HL-60 (cell line): ENCODE measurements around the gene ACOXL.

Experiments
- DNase-seq, 2 experiments: peaks; one replicate each; pipeline ENCODE4 v3.0.0-alpha.2; 2010 to 2020; ENCODE audit warnings: low read depth in 1 of 2, low spot score in 1 of 2
- H3K27ac ChIP-seq: fragments of 250-450 bp; sonication (Bioruptor Pico); replicated peaks from 2 replicates; pipeline ENCODE4 v1.5.1; 2020; ENCODE audit warnings: mild to moderate bottlenecking, moderate library complexity
- H3K27me3 ChIP-seq: fragments of 250-450 bp; sonication (Bioruptor Pico); 2 replicates; pipeline ENCODE4 v1.5.1; 2021; ENCODE audit warnings: mild to moderate bottlenecking, moderate library complexity; ENCODE audit not compliant: insufficient read depth, poor library complexity, severe bottlenecking
- H3K4me3 ChIP-seq: replicated peaks from 2 replicates; pipeline ENCODE4 v1.5.1; 2011; ENCODE audit warnings: mild to moderate bottlenecking, control low read depth, low read length; ENCODE audit not compliant: insufficient read depth
- CTCF ChIP-seq: IDR thresholded peaks from one replicate; pipeline ENCODE4 v1.5.1; 2011; ENCODE audit warnings: low read length, control low read depth, inconsistent platforms; ENCODE audit not compliant: insufficient read depth
- GABPA ChIP-seq: IDR thresholded peaks from 2 replicates; pipeline ENCODE4 v1.6.1; 2012; ENCODE audit warnings: low read depth
- POLR2AphosphoS5 ChIP-seq: IDR thresholded peaks from 2 replicates; pipeline ENCODE4 v1.6.1; 2012; ENCODE audit warnings: low read depth
- REST ChIP-seq: IDR thresholded peaks from 2 replicates; pipeline ENCODE4 v1.6.1; 2012; ENCODE audit warnings: low read depth; ENCODE audit not compliant: insufficient replicate concordance
- SPI1 ChIP-seq: IDR thresholded peaks from 2 replicates; pipeline ENCODE4 v1.6.1; 2012; ENCODE audit warnings: low read depth, mild to moderate bottlenecking, borderline replicate concordance

ACOXL gene

GRCh38 chr2:111061191-111061590 lies 328.8 kb downstream of the ACOXL start:
- Histone ChIP-seq H3K4me3 (no peak overlapping the region), H3K27me3 (no peaks in the 10 kb centered on the region), H3K27ac (no peak overlapping the region)
- no peak for TF ChIP-seq GABPA
- no peak for TF ChIP-seq CTCF
- TF ChIP-seq POLR2AphosphoS5 = no peak
- peak; percentile 88 for TF ChIP-seq SPI1
- TF ChIP-seq REST = no peak
- no peak for DNase-seq

GRCh38 chr2:111062417-111062816 lies 330.0 kb downstream of the ACOXL start:
- H3K27ac ChIP-seq = no peak overlapping the region
- DNase-seq = no peak
- no peak overlapping the region for H3K4me3 ChIP-seq
- TF ChIP-seq SPI1 (no peak), GABPA (no peak), POLR2AphosphoS5 (no peak), REST (no peak), CTCF (no peak)
- no peaks in the 10 kb centered on the region for H3K27me3 ChIP-seq

- Histone ChIP-seq H3K27me3 (no peaks in the 10 kb centered on the region), H3K4me3 (no peak overlapping the region), H3K27ac (no peak overlapping the region)
- peak; percentile 32; the same call in 1 of the 2 replicates for TF ChIP-seq SPI1
- no peak for TF ChIP-seq GABPA
- no peak for TF ChIP-seq CTCF
- TF ChIP-seq POLR2AphosphoS5 = no peak
- TF ChIP-seq REST = no peak
- DNase-seq = peak; percentile 12 to 21
Observed at GRCh38 chr2:111066062-111066593, 333.8 kb downstream of the ACOXL start.
